ENCODE data around the gene FICD. TPM values are rescaled to one million over a fixed set of nuclear protein-coding genes. Genes with fewer than 3 reads are reported as not detected.

FICD gene
- total and polyA plus RNA-seq, 9 of the 15 experiments (the other 6 are each of a cell fraction or from before 2014, with no cell fraction given): 0.88 to 4.5 (median 1.9) TPM

DNA sequence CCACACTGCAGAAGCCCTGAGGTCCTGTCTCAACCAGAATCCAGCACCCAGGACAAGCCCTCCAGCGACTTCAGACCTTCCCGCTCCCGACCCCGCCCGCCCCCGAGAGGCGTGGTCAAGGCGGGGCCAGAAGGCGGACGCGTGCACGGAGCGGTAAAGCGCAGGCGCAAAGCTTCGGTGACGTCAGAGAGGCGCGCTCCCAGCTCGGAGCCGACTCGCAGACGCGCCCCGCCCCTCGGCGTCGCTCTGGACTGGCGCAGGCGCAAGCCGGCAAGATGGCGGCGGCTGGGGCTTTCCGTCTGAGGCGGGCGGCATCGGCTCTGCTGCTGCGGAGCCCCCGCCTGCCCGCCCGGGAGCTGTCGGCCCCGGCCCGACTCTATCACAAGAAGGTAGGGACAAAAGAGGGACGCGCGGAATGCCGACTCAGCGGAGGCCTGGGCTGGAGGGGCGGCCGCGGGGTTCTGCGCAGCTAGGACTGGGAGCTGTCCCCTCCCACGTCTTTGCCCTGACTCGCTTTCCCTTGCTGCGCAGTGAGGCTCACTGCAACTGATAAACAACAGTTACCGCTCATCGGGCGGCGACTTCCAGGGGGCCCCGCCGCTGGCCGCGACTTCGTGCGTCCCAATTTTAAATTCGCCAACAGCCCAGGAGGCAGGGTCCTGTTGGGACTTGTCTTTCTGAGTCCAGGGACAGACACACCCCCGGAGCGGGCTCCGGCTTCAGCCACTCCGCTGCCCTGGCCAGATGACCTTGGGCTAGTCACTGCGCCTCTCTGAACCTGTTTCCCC, 47.5 kb downstream of the FICD start, which contains the start of gene ISCU (continued):
- TF ChIP-seq GTF2E2 (tag; IDR thresholded peaks at IDR 0.05) (peak; percentile 66; the same call in 1 of the 2 replicates), ZFP36 (IDR thresholded peaks at IDR 0.05; ENCODE audit: low read depth, low read length, partially characterized antibody) (no peak), CBFB (CRISPR knock-in tag; IDR thresholded peaks at IDR 0.05) (no peak), TFAP4 (CRISPR knock-in tag; IDR thresholded peaks at IDR 0.05; ENCODE audit: borderline replicate concordance) (peak; percentile 61; the same call in 1 of the 2 replicates), SREBF1 (IDR thresholded peaks at IDR 0.05; ENCODE audit: borderline replicate concordance, low read depth, low read length) (no peak), ZNF398 (CRISPR knock-in tag; IDR thresholded peaks at IDR 0.05) (no peak), MED1 (CRISPR knock-in tag; IDR thresholded peaks at IDR 0.05; ENCODE audit: borderline replicate concordance) (no peak), TGIF2 (CRISPR knock-in tag; IDR thresholded peaks at IDR 0.05) (no peak), ZNF583 (CRISPR knock-in tag; IDR thresholded peaks at IDR 0.05) (no peak), XRCC3 (IDR thresholded peaks at IDR 0.05) (no peak), NRF1 (conservative IDR thresholded peaks at IDR 0.05 in 1 of 2, IDR thresholded peaks at IDR 0.05 in 1 of 2) (peak; percentile 95 to 96), CREM (IDR thresholded peaks at IDR 0.05; ENCODE audit: low read depth) (peak; percentile 99), ZC3H11A (IDR thresholded peaks at IDR 0.05; ENCODE audit: low read depth, low read length) (no peak), HMGXB4 (CRISPR knock-in tag; IDR thresholded peaks at IDR 0.05) (0 out of 2 replicates have a peak, but pooled peaks have one; percentile 42), ZNF212 (CRISPR knock-in tag; IDR thresholded peaks at IDR 0.05) (no peak), ZNF184 (CRISPR knock-in tag; IDR thresholded peaks at IDR 0.05) (no peak), ZSCAN29 (IDR thresholded peaks at IDR 0.05) (no peak), ELF2 (CRISPR knock-in tag; IDR thresholded peaks at IDR 0.05) (no peak)
- TF ChIP-seq, protein P1, sequence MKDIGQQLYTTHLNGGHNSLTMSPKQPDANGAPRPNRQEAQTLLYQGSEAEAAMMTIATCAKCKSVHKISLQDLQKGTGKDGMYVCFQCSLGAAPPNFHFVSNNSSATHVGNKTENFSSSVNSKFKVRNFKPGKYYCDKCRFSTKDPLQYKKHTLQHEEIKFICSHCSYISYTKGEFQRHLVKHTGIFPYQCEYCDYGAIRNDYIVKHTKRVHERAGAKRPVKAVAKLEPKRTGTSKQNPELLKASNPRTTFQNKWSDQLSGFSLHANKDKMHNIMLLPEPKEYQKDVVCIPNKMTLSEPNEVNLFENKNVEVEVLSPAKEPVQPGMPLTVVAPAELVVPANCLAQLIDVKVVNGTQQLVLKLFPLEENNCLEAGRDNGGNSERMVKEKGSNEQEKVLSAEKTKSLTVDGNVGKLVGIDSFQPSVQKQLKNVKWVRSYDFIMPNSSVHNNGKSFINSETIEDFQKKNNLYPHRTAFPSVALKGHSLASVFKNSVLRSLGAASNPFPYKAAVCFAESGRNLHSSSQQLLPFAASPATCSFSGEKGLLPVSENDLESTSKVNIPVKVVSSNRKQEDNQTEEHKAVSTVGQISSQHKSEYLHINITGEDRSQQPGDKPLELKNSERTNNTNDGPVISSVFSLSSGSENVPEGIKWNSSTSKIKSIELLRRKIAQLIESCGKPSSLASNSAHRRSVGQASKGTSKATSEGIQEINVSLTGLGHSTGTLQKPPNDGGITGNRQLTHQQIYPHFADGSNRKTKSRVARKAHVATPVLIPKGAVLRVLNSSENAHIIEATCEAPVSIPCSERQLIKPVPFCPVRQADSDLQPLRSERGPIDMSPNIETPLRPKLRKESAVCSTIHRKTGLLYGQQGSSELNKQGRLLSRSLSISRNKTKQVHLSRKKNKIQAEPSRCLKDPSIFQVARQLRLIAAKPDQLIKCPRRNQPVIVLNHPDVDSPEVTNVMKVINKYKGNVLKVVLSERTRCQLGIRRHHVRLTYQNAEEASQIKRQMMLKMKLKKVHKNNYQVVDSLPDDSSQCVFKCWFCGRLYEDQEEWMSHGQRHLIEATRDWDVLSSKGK (CRISPR knock-in tag; IDR thresholded peaks at IDR 0.05): no peak
- TF ChIP-seq, protein P2, sequence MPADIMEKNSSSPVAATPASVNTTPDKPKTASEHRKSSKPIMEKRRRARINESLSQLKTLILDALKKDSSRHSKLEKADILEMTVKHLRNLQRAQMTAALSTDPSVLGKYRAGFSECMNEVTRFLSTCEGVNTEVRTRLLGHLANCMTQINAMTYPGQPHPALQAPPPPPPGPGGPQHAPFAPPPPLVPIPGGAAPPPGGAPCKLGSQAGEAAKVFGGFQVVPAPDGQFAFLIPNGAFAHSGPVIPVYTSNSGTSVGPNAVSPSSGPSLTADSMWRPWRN (IDR thresholded peaks at IDR 0.05; ENCODE audit: low read depth): peak; percentile 74; the same call in 1 of the 2 replicates

Measured in K562 (cell line).